GM18951 (cell line): Measurements from ENCODE around the gene CLASP2.
"Not testable (repeated sequence)": the region's sequence is repeated elsewhere in the genome, so short reads cannot be mapped to it uniquely, and the experiment has no call there.

Experiments
- POLR2A ChIP-seq: IDR thresholded peaks from 4 replicates; pipeline ENCODE4 v1.6.1; 2011; ENCODE audit warnings: mild to moderate bottlenecking; ENCODE audit not compliant: insufficient read length, insufficient read depth; ENCODE audit errors: extremely low read depth
- in situ Hi-C: fragments of 300-500 bp; cut with MboI; formaldehyde crosslinking; loops from one replicate; pipeline ENCODE4 v1.12.0; 2022; ENCODE audit warnings: low sequenced_read_pairs, mixed read lengths, inconsistent platforms; ENCODE audit not compliant: unreplicated experiment

CLASP2 gene

GRCh38 chr3:33664195-33664594 lies 53.9 kb downstream of the CLASP2 start:
- in situ Hi-C loops = no loop called here
- no peak for TF ChIP-seq POLR2A

- TF ChIP-seq POLR2A = no peak
- in situ Hi-C loops = no loop called here
Measured at GRCh38 chr3:33663042-33663441, 55.0 kb downstream of the CLASP2 start.

- in situ Hi-C loops = no loop called here
- no peak for TF ChIP-seq POLR2A
Measured at GRCh38 chr3:33659856-33660434, 58.1 kb downstream of the CLASP2 start.

DNA sequence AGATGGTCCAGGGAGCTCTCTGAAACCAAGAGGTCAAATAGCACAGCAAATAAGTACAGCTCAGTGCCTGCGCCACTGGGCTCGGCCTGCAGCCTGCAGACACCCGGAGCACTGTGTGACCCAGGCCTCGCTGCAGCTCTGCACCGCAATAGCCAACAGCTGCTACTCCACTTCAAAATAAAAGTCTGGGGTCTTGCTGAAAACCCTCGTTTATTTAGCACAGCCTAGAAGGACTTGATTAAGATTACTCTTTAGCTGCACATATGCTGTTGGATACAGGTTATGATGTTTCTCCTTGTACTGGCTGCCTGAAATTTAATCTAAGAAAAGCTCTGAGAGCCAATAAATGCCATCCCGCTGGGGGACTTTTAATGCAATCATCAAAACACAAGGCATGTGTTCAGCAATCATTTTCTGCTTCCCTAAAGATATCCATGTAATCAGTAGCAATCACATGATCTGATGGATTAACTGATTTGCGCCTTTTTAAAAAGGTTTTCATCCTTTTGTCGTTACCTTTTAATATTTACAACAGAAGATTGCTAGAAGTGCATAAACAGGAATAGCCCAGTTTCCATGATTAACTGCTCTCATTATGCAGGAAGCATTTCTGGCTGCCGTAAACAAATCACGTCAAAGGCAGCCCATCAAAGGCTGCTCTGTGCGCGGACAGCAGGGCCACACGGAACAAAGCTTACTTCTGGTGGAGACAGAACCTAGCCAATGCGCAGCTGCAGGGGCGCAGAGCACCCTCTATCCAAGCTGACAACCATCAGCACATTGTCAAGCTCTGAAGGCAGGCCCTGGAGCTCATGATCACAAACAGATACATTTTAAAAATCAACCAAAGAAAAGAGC lies 58.8 kb downstream of the CLASP2 start:
- peak; percentile 25 for TF ChIP-seq POLR2A
- in situ Hi-C loops = no loop called here

DNA sequence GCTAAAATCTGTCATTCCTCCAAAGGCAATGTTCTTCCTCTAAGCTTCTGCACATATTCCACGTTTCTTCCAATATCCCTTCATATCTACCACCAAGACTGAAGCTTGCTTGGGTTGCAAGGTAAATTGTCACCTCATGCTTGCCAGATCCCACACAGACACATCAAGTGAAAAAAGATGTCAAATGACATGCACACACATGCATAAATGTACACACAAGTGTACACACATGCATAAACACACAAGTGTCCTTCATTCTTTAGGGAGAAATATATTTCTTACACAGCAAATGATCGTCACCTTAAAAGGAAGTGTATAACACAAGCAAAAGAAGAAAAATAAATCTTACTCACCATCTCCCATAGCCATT lies 59.4 kb downstream of the CLASP2 start:
- in situ Hi-C loops = no loop called here

GRCh38 chr3:33658039-33658438 lies 60.0 kb downstream of the CLASP2 start:
- in situ Hi-C loops = no loop called here
- no peak for TF ChIP-seq POLR2A

More for the DNA sequence above, 59.4 kb downstream of the CLASP2 start:
- no peak for TF ChIP-seq POLR2A

GRCh38 chr3:33652736-33653135 lies 65.3 kb downstream of the CLASP2 start:
- in situ Hi-C loops = no loop called here
- no peak for TF ChIP-seq POLR2A

DNA sequence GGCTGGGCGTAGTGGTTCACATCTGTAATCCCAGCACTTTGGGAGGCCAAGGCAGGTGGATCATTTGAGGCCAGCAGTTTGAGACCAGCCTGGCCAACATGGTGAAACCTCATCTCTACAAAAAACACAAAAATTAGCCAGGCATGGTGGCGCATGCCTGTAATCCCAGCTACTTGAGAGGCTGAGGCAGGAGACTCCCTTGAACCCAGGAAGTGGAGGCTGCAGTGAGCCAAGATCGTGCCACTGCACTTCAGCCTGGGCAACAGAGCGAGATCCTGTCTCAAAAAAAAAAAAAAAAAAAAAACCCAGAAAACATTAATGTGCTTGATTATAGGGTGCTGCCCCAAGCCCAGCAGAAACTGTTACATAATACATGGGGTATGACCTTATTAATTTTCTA lies 67.0 kb downstream of the CLASP2 start:
- in situ Hi-C loops = not testable (repeated sequence)

- in situ Hi-C loops = no loop called here
- TF ChIP-seq POLR2A = no peak
Measured at GRCh38 chr3:33650495-33650894, 67.6 kb downstream of the CLASP2 start.

DNA sequence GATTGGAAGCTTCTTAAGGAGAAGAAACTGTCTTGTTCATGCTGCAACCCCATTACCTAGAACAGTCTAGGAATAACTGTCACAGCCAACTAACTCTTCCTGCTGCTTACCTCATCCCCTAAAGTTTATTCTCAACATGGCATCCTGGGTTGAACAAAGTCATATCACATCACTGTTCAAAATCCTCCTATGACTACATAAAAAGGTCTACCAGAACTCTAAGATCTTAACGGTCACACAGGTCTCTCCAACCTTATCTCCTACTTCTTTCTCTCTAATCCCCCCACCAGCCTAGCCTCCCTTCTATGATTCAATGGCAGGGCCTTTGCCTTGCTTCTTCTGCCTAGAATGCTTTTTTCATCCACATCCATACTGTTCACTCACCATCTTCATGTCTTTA lies 69.3 kb downstream of the CLASP2 start:
- no peak for TF ChIP-seq POLR2A
- in situ Hi-C loops = no loop called here

DNA sequence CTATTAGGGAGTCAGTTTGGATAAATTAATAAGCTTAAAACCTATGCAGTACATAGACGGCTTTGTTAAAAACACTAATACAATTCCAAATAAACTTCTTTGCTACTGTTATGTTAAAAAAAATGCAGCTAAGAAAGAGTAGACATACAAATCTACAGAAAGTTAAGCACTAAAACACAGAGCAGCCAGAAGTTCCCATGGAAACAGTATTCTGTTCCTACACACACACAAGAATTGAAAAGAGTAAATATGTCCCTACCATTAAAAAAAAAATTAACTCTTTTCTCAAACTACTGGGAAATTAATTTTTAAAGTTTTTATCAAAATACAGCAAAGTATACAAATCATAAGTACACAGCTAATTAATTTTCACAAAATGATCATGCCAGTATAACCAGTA lies 71.6 kb downstream of the CLASP2 start:
- TF ChIP-seq POLR2A = no peak
- in situ Hi-C loops = no loop called here

GRCh38 chr3:33645060-33645647 lies 72.9 kb downstream of the CLASP2 start:
- in situ Hi-C loops = no loop called here

GRCh38 chr3:33644582-33644981 lies 73.5 kb downstream of the CLASP2 start:
- in situ Hi-C loops = no loop called here
- no peak for TF ChIP-seq POLR2A

More at GRCh38 chr3:33645060-33645647, 72.9 kb downstream of the CLASP2 start:
- no peak for TF ChIP-seq POLR2A

DNA sequence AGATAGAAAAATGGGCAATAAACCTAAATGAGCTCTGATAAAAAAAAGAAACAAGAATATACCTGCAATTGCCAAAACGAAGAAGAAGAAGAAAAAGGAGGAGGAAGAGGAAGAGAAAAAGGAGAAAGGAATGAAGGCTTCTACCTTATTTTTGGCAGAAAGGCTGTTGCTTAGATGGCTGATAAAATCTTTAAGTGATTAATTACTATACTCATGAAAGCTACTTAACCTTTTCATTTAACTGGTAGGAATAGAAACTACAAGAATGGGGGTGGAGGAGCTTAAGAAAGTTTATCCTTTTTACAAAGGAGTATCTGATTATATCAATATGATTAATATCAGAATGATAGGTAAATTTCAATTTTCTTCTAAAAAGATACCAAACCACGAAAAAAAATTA lies 75.2 kb downstream of the CLASP2 start:
- TF ChIP-seq POLR2A = no peak
- in situ Hi-C loops = no loop called here
